ENCODE measurements around the gene PPM1B. TPM values are rescaled to one million over a fixed set of nuclear protein-coding genes. Genes with fewer than 3 reads are reported as not detected.

PPM1B gene
- total RNA-seq, 4 donors from 2014 or later = 14.9 to 53.8 (median 19.1) TPM

DNA sequence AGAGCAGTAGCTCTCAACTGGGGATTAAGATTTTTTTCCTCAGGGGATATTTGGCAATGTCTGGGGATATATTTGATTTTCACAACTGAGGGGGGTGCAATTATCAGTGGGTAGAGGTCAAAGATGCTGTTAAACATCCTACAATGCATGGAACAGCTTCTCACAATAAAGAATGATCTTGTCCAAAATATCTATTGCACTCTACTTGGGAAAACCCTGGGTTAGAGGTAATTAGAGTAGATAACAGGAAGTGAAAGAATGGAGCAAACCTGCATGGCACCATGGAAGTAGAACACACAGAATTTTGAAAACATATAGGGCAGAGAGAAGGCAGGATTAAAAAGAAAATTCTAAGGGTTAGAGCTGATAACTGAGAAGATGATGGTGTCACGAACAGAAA lies 26.4 kb upstream of the PPM1B start:
- Histone ChIP-seq H3K9me3 (no peaks in the 10 kb centered on the region), H3K27ac (no peak overlapping the region), H3K36me3 (no peaks in the 10 kb centered on the region), H3K27me3 (peaks cover 0 to 3% (median 0%) of the 10 kb centered on the region in 4 donors), H3K4me3 (no peak overlapping the region), H3K4me1 (no peaks in the 10 kb centered on the region)
- 58 to 88% methylated on average over 1 of the region's 1 CpG for WGBS, 2 donors
- intact Hi-C loops (cut with DNase I) = no loop called here
- TF ChIP-seq POLR2A (IDR thresholded peaks at IDR 0.05) = no peak
- TF ChIP-seq, protein P1, sequence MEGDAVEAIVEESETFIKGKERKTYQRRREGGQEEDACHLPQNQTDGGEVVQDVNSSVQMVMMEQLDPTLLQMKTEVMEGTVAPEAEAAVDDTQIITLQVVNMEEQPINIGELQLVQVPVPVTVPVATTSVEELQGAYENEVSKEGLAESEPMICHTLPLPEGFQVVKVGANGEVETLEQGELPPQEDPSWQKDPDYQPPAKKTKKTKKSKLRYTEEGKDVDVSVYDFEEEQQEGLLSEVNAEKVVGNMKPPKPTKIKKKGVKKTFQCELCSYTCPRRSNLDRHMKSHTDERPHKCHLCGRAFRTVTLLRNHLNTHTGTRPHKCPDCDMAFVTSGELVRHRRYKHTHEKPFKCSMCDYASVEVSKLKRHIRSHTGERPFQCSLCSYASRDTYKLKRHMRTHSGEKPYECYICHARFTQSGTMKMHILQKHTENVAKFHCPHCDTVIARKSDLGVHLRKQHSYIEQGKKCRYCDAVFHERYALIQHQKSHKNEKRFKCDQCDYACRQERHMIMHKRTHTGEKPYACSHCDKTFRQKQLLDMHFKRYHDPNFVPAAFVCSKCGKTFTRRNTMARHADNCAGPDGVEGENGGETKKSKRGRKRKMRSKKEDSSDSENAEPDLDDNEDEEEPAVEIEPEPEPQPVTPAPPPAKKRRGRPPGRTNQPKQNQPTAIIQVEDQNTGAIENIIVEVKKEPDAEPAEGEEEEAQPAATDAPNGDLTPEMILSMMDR (IDR thresholded peaks at IDR 0.05) = no peak
- no peak for DNase-seq

DNA sequence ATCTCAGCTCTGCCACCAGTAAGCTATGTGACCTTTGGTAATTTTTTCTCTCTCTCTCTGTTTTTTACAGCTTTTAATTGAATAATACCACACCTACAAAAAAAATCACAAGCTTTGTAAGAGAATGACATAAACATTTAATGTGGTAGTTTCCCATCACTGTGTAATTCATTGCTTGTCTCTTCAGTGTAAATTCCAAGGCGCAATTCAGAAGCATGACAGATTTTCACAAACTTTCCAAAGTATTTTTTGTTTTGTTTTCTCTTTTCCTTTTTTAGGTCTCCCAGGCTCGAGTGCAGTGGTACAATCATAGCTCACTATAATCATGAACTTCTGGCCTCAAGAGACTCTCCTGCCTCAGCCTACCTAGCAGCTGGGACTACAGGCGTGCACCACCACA lies 25.0 kb upstream of the PPM1B start:
- WGBS, 2 donors = 61 to 69% methylated on average over 3 of the region's 3 CpGs
- TF ChIP-seq POLR2A (IDR thresholded peaks at IDR 0.05) = no peak
- TF ChIP-seq, protein P1 (IDR thresholded peaks at IDR 0.05) = no peak
- intact Hi-C loops (cut with DNase I) = no loop called here
- Histone ChIP-seq H3K36me3 (no peaks in the 10 kb centered on the region), H3K27ac (no peak overlapping the region), H3K4me1 (no peaks in the 10 kb centered on the region), H3K27me3 (peaks cover 0 to 3% (median 0%) of the 10 kb centered on the region in 4 donors), H3K4me3 (no peak overlapping the region), H3K9me3 (no peaks in the 10 kb centered on the region)
- no peak for DNase-seq

DNA sequence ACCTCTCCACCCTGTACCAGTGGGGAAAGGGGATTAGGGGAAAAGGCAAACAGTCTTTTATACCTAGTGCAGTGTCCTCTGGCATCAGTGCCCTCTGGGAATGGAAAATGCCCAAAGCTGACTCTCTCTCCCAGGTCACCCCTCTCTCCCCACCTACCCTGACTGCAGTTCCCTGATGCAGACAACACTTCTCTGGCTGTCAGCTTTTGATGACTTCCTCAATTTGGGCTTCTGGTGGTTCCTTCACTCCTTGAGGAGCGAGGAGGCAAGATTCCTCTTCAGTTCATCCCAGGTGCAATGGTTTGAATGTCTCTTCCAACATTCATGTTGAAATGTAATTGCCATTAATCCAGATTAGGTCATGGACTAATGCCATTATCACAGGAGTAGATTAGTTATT lies 19.7 kb upstream of the PPM1B start:
- H3K9me3 ChIP-seq = no peaks in the 10 kb centered on the region
- TF ChIP-seq, protein P1 (IDR thresholded peaks at IDR 0.05) = no peak
- TF ChIP-seq POLR2A (IDR thresholded peaks at IDR 0.05) = no peak
- no peak overlapping the region for H3K27ac ChIP-seq
- no peaks in the 10 kb centered on the region for H3K36me3 ChIP-seq
- no peak overlapping the region for H3K4me3 ChIP-seq
- DNase-seq = no peak
- WGBS, 2 donors = 73% methylated on average over 1 of the region's 1 CpG; no CpG with 5 or more reads in 1 of the 2 donors
- H3K4me1 ChIP-seq = no peaks in the 10 kb centered on the region
- H3K27me3 ChIP-seq = peaks cover 0 to 16% (median 0%) of the 10 kb centered on the region in 4 donors
- intact Hi-C loops (cut with DNase I) = no loop called here

DNA sequence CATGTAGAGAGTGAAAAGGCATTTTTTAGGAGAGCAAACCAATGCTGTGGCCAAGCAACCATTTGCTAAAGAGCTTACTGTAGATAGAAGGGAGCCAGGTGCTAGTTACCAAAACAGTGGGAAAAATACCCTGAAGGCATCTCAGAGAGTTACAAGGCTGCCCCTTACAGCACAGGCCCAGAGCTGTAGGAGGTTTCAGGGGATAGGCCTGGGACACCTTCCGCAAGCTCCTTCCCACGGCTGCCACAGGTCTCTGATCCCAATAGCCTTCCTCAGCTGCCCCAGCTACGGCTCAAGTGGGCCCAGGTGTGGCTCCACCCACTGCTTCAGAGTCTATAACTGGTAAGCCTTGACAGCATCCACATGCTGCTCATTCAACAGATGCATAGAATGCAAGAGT lies 18.2 kb upstream of the PPM1B start:
- Histone ChIP-seq H3K4me1 (no peaks in the 10 kb centered on the region), H3K27ac (no peak overlapping the region), H3K4me3 (no peak overlapping the region), H3K27me3 (peaks cover 0 to 16% (median 0%) of the 10 kb centered on the region in 4 donors), H3K36me3 (no peaks in the 10 kb centered on the region), H3K9me3 (no peaks in the 10 kb centered on the region)
- intact Hi-C loops (cut with DNase I) = no loop called here
- TF ChIP-seq, protein P1 (IDR thresholded peaks at IDR 0.05) = no peak
- TF ChIP-seq POLR2A (IDR thresholded peaks at IDR 0.05) = no peak
- WGBS, 2 donors = 80 to 89% methylated on average over 3 of the region's 3 CpGs
- no peak for DNase-seq

DNA sequence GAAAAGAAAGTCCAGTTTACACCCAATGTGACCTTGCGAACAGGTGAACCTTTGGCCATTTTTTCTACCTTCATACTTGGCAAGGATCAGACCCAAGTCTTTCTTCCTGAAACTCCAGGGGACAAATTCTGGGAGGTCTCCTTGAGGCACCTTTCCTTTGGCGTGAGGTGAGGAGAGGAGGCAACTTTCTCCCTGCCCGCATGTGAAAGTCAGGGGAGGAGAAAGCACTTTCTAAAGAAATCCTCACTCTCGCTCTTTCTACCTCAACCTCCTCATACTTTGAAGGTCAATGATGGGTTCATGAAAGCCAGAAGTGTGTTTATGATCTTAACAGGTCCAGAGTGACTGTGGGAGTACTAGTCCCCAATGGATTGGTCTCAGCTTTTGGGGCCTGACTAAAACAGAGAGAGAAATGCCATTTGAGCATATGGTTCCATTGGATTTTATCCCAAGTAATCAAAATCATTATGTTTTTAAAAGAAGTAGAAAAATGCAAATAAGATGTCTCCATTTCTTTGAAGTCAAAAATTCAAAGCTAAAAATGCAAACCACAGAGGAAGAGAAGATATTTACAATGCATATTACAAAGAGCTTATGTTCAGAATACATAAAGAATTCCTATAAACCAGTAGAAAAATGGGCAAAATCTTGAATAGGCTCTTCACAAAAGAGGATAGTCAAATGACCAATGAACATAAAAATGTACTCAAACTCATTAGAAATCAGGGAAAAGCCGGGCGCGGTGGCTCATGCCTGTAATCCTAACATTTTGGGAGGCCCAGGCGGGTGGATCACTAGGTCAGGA lies 15.6 kb upstream of the PPM1B start:
- 88 to 90% methylated on average over 8 of the region's 8 CpGs for WGBS, 2 donors
- no peaks in the 10 kb centered on the region for H3K9me3 ChIP-seq
- no peaks in the 10 kb centered on the region for H3K36me3 ChIP-seq
- H3K27ac ChIP-seq = no peak overlapping the region
- intact Hi-C loops (cut with DNase I) = no loop called here
- no peak overlapping the region for H3K4me3 ChIP-seq
- TF ChIP-seq, protein P1 (IDR thresholded peaks at IDR 0.05) = no peak
- no peak for TF ChIP-seq POLR2A (IDR thresholded peaks at IDR 0.05)
- no peak for DNase-seq
- H3K27me3 ChIP-seq = peaks cover 0 to 13% (median 0%) of the 10 kb centered on the region in 4 donors
- H3K4me1 ChIP-seq = no peaks in the 10 kb centered on the region

All from esophagus squamous epithelium (tissue), 5 donors.